Retinal pigment epithelial cell (primary cell): ENCODE results near the gene MMAB.

Experiments used
- DNase-seq: peaks from one replicate; pipeline ENCODE4 v3.0.0-alpha.2; 2010; ENCODE audit warnings: low read depth
- H3K4me3 ChIP-seq: 2 replicates; pipeline ENCODE4 v1.5.1; 2011; ENCODE audit warnings: mild to moderate bottlenecking, low read length, control low read depth, moderate library complexity
- CTCF ChIP-seq: conservative IDR thresholded peaks from 2 replicates; pipeline ENCODE4 v1.5.1; 2011; ENCODE audit warnings: low read depth, low read length, control low read depth, inconsistent platforms

Gene MMAB

GRCh38 chr12:109521831-109522230, 51.5 kb downstream of the MMAB start:
- no peak overlapping the region for H3K4me3 ChIP-seq
- no peak for TF ChIP-seq CTCF
- DNase-seq, result no peak

GRCh38 chr12:109519787-109520186, 53.5 kb downstream of the MMAB start:
- no peak for DNase-seq
- H3K4me3 ChIP-seq, result no peak overlapping the region
- no peak for TF ChIP-seq CTCF

GRCh38 chr12:109518820-109519665, 54.3 kb downstream of the MMAB start:
- peak; percentile 46 for DNase-seq
- no peak overlapping the region for H3K4me3 ChIP-seq
- peak; percentile 95 for TF ChIP-seq CTCF

GRCh38 chr12:109517619-109518018, 55.7 kb downstream of the MMAB start:
- TF ChIP-seq CTCF, result no peak
- no peak for DNase-seq
- H3K4me3 ChIP-seq, result no peak overlapping the region

GRCh38 chr12:109513977-109514376, 59.3 kb downstream of the MMAB start:
- H3K4me3 ChIP-seq, result no peak overlapping the region
- no peak for DNase-seq
- no peak for TF ChIP-seq CTCF

- H3K4me3 ChIP-seq, result no peak overlapping the region
- DNase-seq, result no peak
- no peak for TF ChIP-seq CTCF
Observed at GRCh38 chr12:109513051-109513450, 60.3 kb downstream of the MMAB start.

- DNase-seq, result no peak
- TF ChIP-seq CTCF, result no peak
- H3K4me3 ChIP-seq, result no peak overlapping the region
Observed at GRCh38 chr12:109512608-109513007, 60.7 kb downstream of the MMAB start.
